GM23338 (cell line): ENCODE results near the gene UNC13D. TPM values are rescaled to one million over a fixed set of nuclear protein-coding genes. Genes with fewer than 3 reads are reported as not detected.
A peak's percentile ranks its signal among the peaks of the same experiment; 100 is the strongest.

Source experiments
- ATAC-seq: fragments of 200-7000 bp; cut with Tn5 transposase; 3 replicates; pipeline ENCODE4 v1.9.1; 2020
- DNase-seq: peaks from one replicate; pipeline ENCODE4 v3.0.0-alpha.2; 2015; ENCODE audit warnings: low spot score
- H2AFZ ChIP-seq: fragments of 200-600 bp; sonication (generic); 2 replicates; pipeline ENCODE4 v1.8.0; 2016; ENCODE audit warnings: antibody characterized with exemption, mild to moderate bottlenecking, moderate library complexity
- H3F3A ChIP-seq: fragments of 200-600 bp; sonication (generic); replicated peaks from 2 replicates; pipeline ENCODE4 v1.8.0; 2017; ENCODE audit warnings: antibody characterized with exemption, mixed run types, low read depth
- H3K27ac ChIP-seq: fragments of 200-600 bp; sonication (generic); 2 replicates; pipeline ENCODE4 v1.6.1; 2016; ENCODE audit warnings: low read depth
- H3K27me3 ChIP-seq: fragments of 200-600 bp; sonication (generic); 2 replicates; pipeline ENCODE4 v1.8.0; 2016; ENCODE audit warnings: mild to moderate bottlenecking, mixed run types, moderate library complexity; ENCODE audit not compliant: insufficient read depth
- H3K36me3 ChIP-seq: fragments of 200-600 bp; sonication (generic); 2 replicates; pipeline ENCODE4 v1.8.0; 2016; ENCODE audit warnings: mild to moderate bottlenecking; ENCODE audit not compliant: insufficient read depth
- H3K4me1 ChIP-seq: fragments of 200-600 bp; sonication (generic); 2 replicates; pipeline ENCODE4 v1.8.0; 2016; ENCODE audit warnings: mild to moderate bottlenecking, moderate library complexity; ENCODE audit not compliant: insufficient read depth
- H3K4me2 ChIP-seq: fragments of 200-600 bp; sonication (generic); 2 replicates; pipeline ENCODE4 v1.7.1; 2017; ENCODE audit warnings: mixed run types
- H3K4me3 ChIP-seq: fragments of 200-600 bp; sonication (generic); 2 replicates; pipeline ENCODE4 v1.6.1; 2016; ENCODE audit warnings: mixed run types
- H3K79me2 ChIP-seq: fragments of 200-600 bp; sonication (generic); replicated peaks from 2 replicates; pipeline ENCODE4 v1.8.0; 2017; ENCODE audit warnings: mild to moderate bottlenecking; ENCODE audit not compliant: insufficient read depth
- H3K9me2 ChIP-seq: fragments of 200-600 bp; sonication (generic); 2 replicates; pipeline ENCODE4 v1.8.0; 2017; ENCODE audit not compliant: insufficient read depth
- H4K20me1 ChIP-seq: fragments of 200-600 bp; sonication (generic); replicated peaks from 2 replicates; pipeline ENCODE4 v1.8.0; 2017; ENCODE audit warnings: mild to moderate bottlenecking; ENCODE audit not compliant: insufficient read depth
- H3K27ac Mint-ChIP-seq: 2 replicates; pipeline ENCODE4 v1.8.0; 2020; ENCODE audit warnings: inconsistent platforms, mild to moderate bottlenecking, moderate library complexity, mixed read lengths
- H3K27me3 Mint-ChIP-seq: 3 replicates; pipeline ENCODE4 v1.8.0; 2022; ENCODE audit warnings: low read depth, mild to moderate bottlenecking, moderate library complexity, mixed read lengths, inconsistent platforms; ENCODE audit not compliant: insufficient read depth, poor library complexity
- H3K36me3 Mint-ChIP-seq: 3 replicates; pipeline ENCODE4 v1.8.0; 2021; ENCODE audit warnings: low read depth, mild to moderate bottlenecking, inconsistent platforms, moderate library complexity, mixed read lengths
- H3K4me1 Mint-ChIP-seq: 3 replicates; pipeline ENCODE4 v1.8.0; 2020; ENCODE audit warnings: mild to moderate bottlenecking, inconsistent platforms, mixed read lengths
- H3K4me3 Mint-ChIP-seq: 3 replicates; pipeline ENCODE4 v1.8.0; 2021; ENCODE audit warnings: moderate library complexity, mild to moderate bottlenecking, inconsistent platforms, mixed read lengths
- H3K9me3 Mint-ChIP-seq: 3 replicates; pipeline ENCODE4 v1.8.0; 2020; ENCODE audit warnings: moderate library complexity, mild to moderate bottlenecking, inconsistent platforms, mixed read lengths
- CREB1 ChIP-seq: fragments of 250-450 bp; sonication (Bioruptor Pico); IDR thresholded peaks from 2 replicates; pipeline ENCODE4 v1.5.0; 2020; ENCODE audit warnings: low read depth, mild to moderate bottlenecking, moderate library complexity
- ETS1 ChIP-seq: IDR thresholded peaks from 2 replicates; pipeline ENCODE4 v1.6.1; 2016; ENCODE audit warnings: antibody characterized with exemption
- JUNB ChIP-seq: IDR thresholded peaks from one replicate; pipeline ENCODE4 v1.6.1; 2016; ENCODE audit warnings: antibody characterized with exemption; ENCODE audit not compliant: unreplicated experiment
- POLR2AphosphoS5 ChIP-seq: IDR thresholded peaks from 2 replicates; pipeline ENCODE4 v1.6.1; 2016; ENCODE audit warnings: antibody characterized with exemption, low read depth
- ZNF114 ChIP-seq: fragments of 250-450 bp; sonication (Bioruptor Pico); IDR thresholded peaks from 2 replicates; pipeline ENCODE4 v1.5.0; 2020; ENCODE audit warnings: mild to moderate bottlenecking, moderate library complexity
- ZNF331 ChIP-seq: fragments of 250-450 bp; sonication (Bioruptor Pico); IDR thresholded peaks from 2 replicates; pipeline ENCODE4 v1.5.0; 2020; ENCODE audit warnings: low read depth, mild to moderate bottlenecking, moderate library complexity
- polyA plus RNA-seq: library from polyadenylated mRNA; unstranded; fragments of >200 nt; fragmentation: Nextera tagmentation; extraction: Ambion mirVana; gene quantifications from 2 replicates; pipeline ENCODE4 v1.2.1, GENCODE V29; 2016
- total RNA-seq: library from RNA; depleted of rRNA; stranded (reverse); fragments of >200 nt; shearing (Covaris generic); gene quantifications from 2 replicates; pipeline ENCODE4 v1.2.3, GENCODE V29; 2014
- TF ChIP-seq, protein P1 (sequence below): fragments of 250-450 bp; sonication (Bioruptor Pico); IDR thresholded peaks from 2 replicates; pipeline ENCODE4 v1.5.0; 2020; ENCODE audit warnings: mild to moderate bottlenecking, moderate library complexity

Gene UNC13D
- total and polyA plus RNA-seq, 2 experiments from 2014 or later = 5.9 to 10.8 TPM

DNA sequence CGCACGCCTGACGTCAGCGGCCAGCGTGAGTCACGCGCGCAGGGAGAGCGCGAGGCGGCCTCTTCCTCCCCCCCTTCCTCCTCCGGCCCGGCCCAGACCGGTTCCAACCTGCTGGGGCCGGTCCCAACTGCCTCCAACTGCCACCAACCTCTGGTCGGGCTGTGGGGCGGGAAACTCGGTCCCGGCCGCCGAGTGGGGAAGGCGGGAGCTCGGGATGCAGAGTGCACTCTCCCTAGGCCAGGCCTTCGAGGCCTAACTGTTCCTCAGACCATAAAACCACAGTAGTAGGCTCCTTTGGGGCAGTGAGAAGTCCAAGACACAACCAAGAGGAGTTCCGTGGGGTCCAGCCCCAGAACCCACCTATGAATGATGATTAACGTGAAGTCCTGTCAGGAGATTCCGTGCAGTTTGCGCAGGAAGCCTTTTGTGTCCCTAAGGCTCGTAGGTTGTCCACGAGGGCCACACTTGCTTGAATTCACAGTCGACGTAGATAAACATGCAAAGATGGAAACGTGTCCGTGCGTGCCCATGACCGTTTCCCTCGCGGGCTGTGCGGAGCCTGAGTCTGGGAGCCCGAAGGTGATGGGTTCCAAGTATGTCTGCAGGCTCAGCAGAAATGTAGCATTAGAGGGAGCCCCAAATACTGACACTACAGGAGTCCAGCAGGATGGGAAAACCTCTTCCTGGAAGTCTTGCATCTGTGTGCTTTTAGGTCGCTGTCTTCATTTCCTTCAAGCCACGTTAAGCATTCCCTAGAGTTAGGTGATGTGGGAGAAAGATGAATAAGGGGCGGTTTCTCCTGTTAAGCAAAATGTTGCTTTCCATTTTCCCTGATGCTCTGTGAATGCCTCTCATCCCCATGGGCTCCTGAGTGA, 59.0 kb downstream of the UNC13D start:
- Histone ChIP-seq H3K4me1 (peaks cover 18% of the 10 kb centered on the region), H3K9me2 (no peaks in the 10 kb centered on the region), H3K27ac (peak overlapping the region; percentile 100), H4K20me1 (peaks cover 12% of the 10 kb centered on the region), H3K27me3 (no peaks in the 10 kb centered on the region), H3K4me2 (peak overlapping the region; percentile 98), H3F3A (peaks cover 11% of the 10 kb centered on the region), H3K36me3 (no peaks in the 10 kb centered on the region), H3K79me2 (peaks cover 53% of the 10 kb centered on the region), H3K4me3 (peak overlapping the region; percentile 98), H2AFZ (no peak overlapping the region)
- peaks cover 25% of the 10 kb centered on the region for H3K4me1 Mint-ChIP-seq
- H3K9me3 Mint-ChIP-seq = no peaks in the 10 kb centered on the region
- no peak for TF ChIP-seq ZNF114 (CRISPR knock-in tag)
- peak; percentile 85 for TF ChIP-seq POLR2AphosphoS5
- peak overlapping the region; percentile 90 for H3K4me3 Mint-ChIP-seq
- ATAC-seq (peak; percentile 77), DNase-seq (peak; percentile 88)
- 0 out of 3 replicates have a peak, but pooled peaks cover 3% of the 10 kb centered on the region for H3K36me3 Mint-ChIP-seq
- H3K27ac Mint-ChIP-seq = peak overlapping the region; percentile 99
- H3K27me3 Mint-ChIP-seq = peaks cover 4% of the 10 kb centered on the region

- H3K27ac ChIP-seq = peak within 1 kb of the TSS; percentile 100
- H3K9me3 Mint-ChIP-seq = peaks cover 3% of the 10 kb centered on the region; the same call in 2 of the 3 replicates
- peak within 1 kb of the TSS; percentile 98 for H3K4me2 ChIP-seq
- H3K4me3 ChIP-seq = peak within 1 kb of the TSS; percentile 98
- H3K36me3 Mint-ChIP-seq = peaks cover 5% of the 10 kb centered on the region
- peaks cover 46% of the 10 kb centered on the region for H3K79me2 ChIP-seq
- H3K36me3 ChIP-seq = no peaks in the 10 kb centered on the region
- no peaks in the 10 kb centered on the region for H3K9me2 ChIP-seq
- peaks cover 28% of the 10 kb centered on the region for H3K4me1 Mint-ChIP-seq
- peaks cover 18% of the 10 kb centered on the region for H3K4me1 ChIP-seq
- H3F3A ChIP-seq = peaks cover 11% of the 10 kb centered on the region
- peak within 1 kb of the TSS; percentile 90 for H3K4me3 Mint-ChIP-seq
- TF ChIP-seq ZNF331 (CRISPR knock-in tag) (no peak), POLR2AphosphoS5 (no peak), ZNF114 (CRISPR knock-in tag) (peak; percentile 72; the same call in 1 of the 2 replicates), CREB1 (CRISPR knock-in tag) (peak; percentile 90; the same call in 1 of the 2 replicates), ETS1 (peak; percentile 100), JUNB (no peak)
- TF ChIP-seq, protein P1, sequence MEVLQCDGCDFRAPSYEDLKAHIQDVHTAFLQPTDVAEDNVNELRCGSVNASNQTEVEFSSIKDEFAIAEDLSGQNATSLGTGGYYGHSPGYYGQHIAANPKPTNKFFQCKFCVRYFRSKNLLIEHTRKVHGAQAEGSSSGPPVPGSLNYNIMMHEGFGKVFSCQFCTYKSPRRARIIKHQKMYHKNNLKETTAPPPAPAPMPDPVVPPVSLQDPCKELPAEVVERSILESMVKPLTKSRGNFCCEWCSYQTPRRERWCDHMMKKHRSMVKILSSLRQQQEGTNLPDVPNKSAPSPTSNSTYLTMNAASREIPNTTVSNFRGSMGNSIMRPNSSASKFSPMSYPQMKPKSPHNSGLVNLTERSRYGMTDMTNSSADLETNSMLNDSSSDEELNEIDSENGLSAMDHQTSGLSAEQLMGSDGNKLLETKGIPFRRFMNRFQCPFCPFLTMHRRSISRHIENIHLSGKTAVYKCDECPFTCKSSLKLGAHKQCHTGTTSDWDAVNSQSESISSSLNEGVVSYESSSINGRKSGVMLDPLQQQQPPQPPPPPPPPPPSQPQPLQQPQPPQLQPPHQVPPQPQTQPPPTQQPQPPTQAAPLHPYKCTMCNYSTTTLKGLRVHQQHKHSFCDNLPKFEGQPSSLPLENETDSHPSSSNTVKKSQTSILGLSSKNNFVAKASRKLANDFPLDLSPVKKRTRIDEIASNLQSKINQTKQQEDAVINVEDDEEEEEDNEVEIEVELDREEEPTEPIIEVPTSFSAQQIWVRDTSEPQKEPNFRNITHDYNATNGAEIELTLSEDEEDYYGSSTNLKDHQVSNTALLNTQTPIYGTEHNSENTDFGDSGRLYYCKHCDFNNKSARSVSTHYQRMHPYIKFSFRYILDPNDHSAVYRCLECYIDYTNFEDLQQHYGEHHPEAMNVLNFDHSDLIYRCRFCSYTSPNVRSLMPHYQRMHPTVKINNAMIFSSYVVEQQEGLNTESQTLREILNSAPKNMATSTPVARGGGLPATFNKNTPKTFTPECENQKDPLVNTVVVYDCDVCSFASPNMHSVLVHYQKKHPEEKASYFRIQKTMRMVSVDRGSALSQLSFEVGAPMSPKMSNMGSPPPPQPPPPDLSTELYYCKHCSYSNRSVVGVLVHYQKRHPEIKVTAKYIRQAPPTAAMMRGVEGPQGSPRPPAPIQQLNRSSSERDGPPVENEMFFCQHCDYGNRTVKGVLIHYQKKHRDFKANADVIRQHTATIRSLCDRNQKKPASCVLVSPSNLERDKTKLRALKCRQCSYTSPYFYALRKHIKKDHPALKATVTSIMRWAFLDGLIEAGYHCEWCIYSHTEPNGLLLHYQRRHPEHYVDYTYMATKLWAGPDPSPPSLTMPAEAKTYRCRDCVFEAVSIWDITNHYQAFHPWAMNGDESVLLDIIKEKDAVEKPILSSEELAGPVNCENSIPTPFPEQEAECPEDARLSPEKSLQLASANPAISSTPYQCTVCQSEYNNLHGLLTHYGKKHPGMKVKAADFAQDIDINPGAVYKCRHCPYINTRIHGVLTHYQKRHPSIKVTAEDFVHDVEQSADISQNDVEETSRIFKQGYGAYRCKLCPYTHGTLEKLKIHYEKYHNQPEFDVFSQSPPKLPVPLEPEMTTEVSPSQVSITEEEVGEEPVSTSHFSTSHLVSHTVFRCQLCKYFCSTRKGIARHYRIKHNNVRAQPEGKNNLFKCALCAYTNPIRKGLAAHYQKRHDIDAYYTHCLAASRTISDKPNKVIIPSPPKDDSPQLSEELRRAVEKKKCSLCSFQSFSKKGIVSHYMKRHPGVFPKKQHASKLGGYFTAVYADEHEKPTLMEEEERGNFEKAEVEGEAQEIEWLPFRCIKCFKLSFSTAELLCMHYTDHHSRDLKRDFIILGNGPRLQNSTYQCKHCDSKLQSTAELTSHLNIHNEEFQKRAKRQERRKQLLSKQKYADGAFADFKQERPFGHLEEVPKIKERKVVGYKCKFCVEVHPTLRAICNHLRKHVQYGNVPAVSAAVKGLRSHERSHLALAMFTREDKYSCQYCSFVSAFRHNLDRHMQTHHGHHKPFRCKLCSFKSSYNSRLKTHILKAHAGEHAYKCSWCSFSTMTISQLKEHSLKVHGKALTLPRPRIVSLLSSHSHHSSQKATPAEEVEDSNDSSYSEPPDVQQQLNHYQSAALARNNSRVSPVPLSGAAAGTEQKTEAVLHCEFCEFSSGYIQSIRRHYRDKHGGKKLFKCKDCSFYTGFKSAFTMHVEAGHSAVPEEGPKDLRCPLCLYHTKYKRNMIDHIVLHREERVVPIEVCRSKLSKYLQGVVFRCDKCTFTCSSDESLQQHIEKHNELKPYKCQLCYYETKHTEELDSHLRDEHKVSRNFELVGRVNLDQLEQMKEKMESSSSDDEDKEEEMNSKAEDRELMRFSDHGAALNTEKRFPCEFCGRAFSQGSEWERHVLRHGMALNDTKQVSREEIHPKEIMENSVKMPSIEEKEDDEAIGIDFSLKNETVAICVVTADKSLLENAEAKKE = no peak
- peaks cover 8% of the 10 kb centered on the region for H3K27me3 Mint-ChIP-seq
- H3K27ac Mint-ChIP-seq = peak within 1 kb of the TSS; percentile 99
- DNase-seq = peak; percentile 99
- H3K27me3 ChIP-seq = no peaks in the 10 kb centered on the region
- H2AFZ ChIP-seq = no peak within 1 kb of the TSS
- H4K20me1 ChIP-seq = peaks cover 10% of the 10 kb centered on the region
- ATAC-seq = peak; percentile 82
Observed at GRCh38 chr17:75784473-75785015, 59.7 kb downstream of the UNC13D start, which contains the start of gene UNK. TSS of gene UNK (plus strand) at chr17:75784806. CDS start at chr17:75784881, 75 bp downstream.
